ENCODE measurements around the gene ZAR1L. TPM values are rescaled to one million over a fixed set of nuclear protein-coding genes. Genes with fewer than 3 reads are reported as not detected.
"Not testable (repeated sequence)": the region's sequence is repeated elsewhere in the genome, so short reads cannot be mapped to it uniquely, and the experiment has no call there.

The ZAR1L gene, protein sequence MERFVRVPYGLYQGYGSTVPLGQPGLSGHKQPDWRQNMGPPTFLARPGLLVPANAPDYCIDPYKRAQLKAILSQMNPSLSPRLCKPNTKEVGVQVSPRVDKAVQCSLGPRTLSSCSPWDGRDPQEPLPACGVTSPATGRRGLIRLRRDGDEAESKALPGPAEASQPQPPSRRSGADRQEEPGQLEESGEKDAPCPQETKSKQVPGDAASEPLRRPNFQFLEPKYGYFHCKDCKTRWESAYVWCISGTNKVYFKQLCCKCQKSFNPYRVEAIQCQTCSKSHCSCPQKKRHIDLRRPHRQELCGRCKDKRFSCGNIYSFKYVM
- polyA plus RNA-seq = not detected in 3 replicates
- polyA plus RNA-seq (2011; ENCODE audit: low read depth) = not detected
- polyA plus RNA-seq (2011; cell fraction: cytosol; rRNA removed) = not detected in 2 replicates
- not detected in 2 replicates for polyA plus RNA-seq (2011; cell fraction: nucleus; rRNA removed)
- not detected in 2 replicates for polyA plus RNA-seq (2012; ENCODE audit: low replicate concordance)
- 0.19 TPM in 1 of 3 replicates, not detected in the others for polyA minus RNA-seq
- not detected for polyA minus RNA-seq (2011; cell fraction: cytosol; rRNA and poly(A)+ RNA removed)
- polyA minus RNA-seq (2011; cell fraction: nucleus; rRNA and poly(A)+ RNA removed) = not detected in 2 replicates

DNA sequence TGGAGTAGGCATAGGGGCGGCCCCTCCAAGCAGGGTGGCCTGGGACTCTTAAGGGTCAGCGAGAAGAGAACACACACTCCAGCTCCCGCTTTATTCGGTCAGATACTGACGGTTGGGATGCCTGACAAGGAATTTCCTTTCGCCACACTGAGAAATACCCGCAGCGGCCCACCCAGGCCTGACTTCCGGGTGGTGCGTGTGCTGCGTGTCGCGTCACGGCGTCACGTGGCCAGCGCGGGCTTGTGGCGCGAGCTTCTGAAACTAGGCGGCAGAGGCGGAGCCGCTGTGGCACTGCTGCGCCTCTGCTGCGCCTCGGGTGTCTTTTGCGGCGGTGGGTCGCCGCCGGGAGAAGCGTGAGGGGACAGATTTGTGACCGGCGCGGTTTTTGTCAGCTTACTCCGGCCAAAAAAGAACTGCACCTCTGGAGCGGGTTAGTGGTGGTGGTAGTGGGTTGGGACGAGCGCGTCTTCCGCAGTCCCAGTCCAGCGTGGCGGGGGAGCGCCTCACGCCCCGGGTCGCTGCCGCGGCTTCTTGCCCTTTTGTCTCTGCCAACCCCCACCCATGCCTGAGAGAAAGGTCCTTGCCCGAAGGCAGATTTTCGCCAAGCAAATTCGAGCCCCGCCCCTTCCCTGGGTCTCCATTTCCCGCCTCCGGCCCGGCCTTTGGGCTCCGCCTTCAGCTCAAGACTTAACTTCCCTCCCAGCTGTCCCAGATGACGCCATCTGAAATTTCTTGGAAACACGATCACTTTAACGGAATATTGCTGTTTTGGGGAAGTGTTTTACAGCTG is at the start of gene ZAR1L, which contains the start of gene BRCA2:
ZAR1L (minus strand) TSS at position 126 of the 790 bp plus-strand sequence. CDS start 3,438 bp downstream, outside the sequence.
BRCA2 (plus strand) TSS at position 271 of the 790 bp plus-strand sequence. CDS start 953 bp downstream, outside the sequence.
- TF ChIP-seq, protein P1, sequence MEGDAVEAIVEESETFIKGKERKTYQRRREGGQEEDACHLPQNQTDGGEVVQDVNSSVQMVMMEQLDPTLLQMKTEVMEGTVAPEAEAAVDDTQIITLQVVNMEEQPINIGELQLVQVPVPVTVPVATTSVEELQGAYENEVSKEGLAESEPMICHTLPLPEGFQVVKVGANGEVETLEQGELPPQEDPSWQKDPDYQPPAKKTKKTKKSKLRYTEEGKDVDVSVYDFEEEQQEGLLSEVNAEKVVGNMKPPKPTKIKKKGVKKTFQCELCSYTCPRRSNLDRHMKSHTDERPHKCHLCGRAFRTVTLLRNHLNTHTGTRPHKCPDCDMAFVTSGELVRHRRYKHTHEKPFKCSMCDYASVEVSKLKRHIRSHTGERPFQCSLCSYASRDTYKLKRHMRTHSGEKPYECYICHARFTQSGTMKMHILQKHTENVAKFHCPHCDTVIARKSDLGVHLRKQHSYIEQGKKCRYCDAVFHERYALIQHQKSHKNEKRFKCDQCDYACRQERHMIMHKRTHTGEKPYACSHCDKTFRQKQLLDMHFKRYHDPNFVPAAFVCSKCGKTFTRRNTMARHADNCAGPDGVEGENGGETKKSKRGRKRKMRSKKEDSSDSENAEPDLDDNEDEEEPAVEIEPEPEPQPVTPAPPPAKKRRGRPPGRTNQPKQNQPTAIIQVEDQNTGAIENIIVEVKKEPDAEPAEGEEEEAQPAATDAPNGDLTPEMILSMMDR (optimal IDR thresholded peaks at IDR 0.05 in 1 of 3, IDR thresholded peaks at IDR 0.05 in 1 of 3, conservative IDR thresholded peaks at IDR 0.05 in 1 of 3; ENCODE audit: extremely low read depth in 1 of 3, insufficient read depth in 2 of 3, low read length in 3 of 3) = no peak
- no peak for TF ChIP-seq EZH2 (IDR thresholded peaks at IDR 0.05; ENCODE audit: low read length)
- Histone ChIP-seq H3K4me3 (ENCODE audit: control insufficient read depth in 2 of 3, extremely low read depth in 1 of 3, insufficient read depth in 2 of 3, low read depth in 1 of 3, low read length in 3 of 3) (peak within 1 kb of the TSS; percentile 93 to 98 (median 93)), H3K4me1 (ENCODE audit: control insufficient read depth, extremely low read depth, insufficient read depth, low read length) (peaks cover 10% of the 10 kb centered on the region), H3K9me3 (ENCODE audit: control insufficient read depth, low read depth, low read length) (no peaks in the 10 kb centered on the region), H4K20me1 (ENCODE audit: control insufficient read depth, extremely low read depth, insufficient read depth, low read length) (no peaks in the 10 kb centered on the region), H3K9me1 (ENCODE audit: control insufficient read depth, extremely low read depth, insufficient read depth, low read length) (no peaks in the 10 kb centered on the region), H2AFZ (ENCODE audit: control insufficient read depth, low read length) (peak within 1 kb of the TSS; percentile 99), H3K79me2 (ENCODE audit: control insufficient read depth, insufficient read depth, low read length) (peaks cover 5% of the 10 kb centered on the region), H3K27ac (ENCODE audit: control insufficient read depth, insufficient read depth, low read length) (peak within 1 kb of the TSS; percentile 84), H3K36me3 (ENCODE audit: control insufficient read depth in 2 of 2, extremely low read depth in 1 of 2, insufficient read depth in 2 of 2, low read length in 2 of 2) (no peaks in the 10 kb centered on the region), H3K4me2 (ENCODE audit: control insufficient read depth, extremely low read depth, insufficient read depth, low read depth, low read length) (peak within 1 kb of the TSS; percentile 95), H3K27me3 (ENCODE audit: control insufficient read depth, extremely low read depth, insufficient read depth, low read length) (no peaks in the 10 kb centered on the region), H3K9ac (ENCODE audit: control insufficient read depth, extremely low read depth, insufficient read depth, low read length) (peak within 1 kb of the TSS; percentile 93)
- no peak for DNase-seq (ENCODE audit: low read depth, low spot score)
- dilution Hi-C loops (cut with MboI; ENCODE audit: extremely low pct_ligation_motif_present, low sequenced_read_pairs) = no loop called here
- FAIRE-seq = no peak

DNA sequence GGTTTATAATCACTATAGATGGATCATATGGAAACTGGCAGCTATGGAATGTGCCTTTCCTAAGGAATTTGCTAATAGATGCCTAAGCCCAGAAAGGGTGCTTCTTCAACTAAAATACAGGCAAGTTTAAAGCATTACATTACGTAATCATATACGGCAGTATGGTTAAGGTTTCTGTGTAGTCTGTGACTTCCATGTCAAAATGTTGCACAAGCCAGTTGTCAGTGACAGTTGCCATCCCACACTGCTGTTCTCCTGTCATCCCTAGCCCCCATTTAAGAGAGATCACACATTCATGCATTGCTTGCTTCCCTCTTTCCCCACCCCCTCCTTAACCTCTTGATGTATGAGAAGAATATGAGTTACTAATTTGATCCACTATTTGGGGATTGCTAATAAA is 47.4 kb upstream of the ZAR1L start:
- no peak for FAIRE-seq
- H3K9me3 ChIP-seq (ENCODE audit: control insufficient read depth, low read depth, low read length) = no peaks in the 10 kb centered on the region
- H3K79me2 ChIP-seq (ENCODE audit: control insufficient read depth, insufficient read depth, low read length) = no peaks in the 10 kb centered on the region
- dilution Hi-C loops (cut with MboI; ENCODE audit: extremely low pct_ligation_motif_present, low sequenced_read_pairs) = no loop called here
- no peaks in the 10 kb centered on the region for H3K27me3 ChIP-seq (ENCODE audit: control insufficient read depth, extremely low read depth, insufficient read depth, low read length)
- no peak for TF ChIP-seq EZH2 (IDR thresholded peaks at IDR 0.05; ENCODE audit: low read length)
- TF ChIP-seq, protein P1 (optimal IDR thresholded peaks at IDR 0.05 in 1 of 3, IDR thresholded peaks at IDR 0.05 in 1 of 3, conservative IDR thresholded peaks at IDR 0.05 in 1 of 3; ENCODE audit: extremely low read depth in 1 of 3, insufficient read depth in 2 of 3, low read length in 3 of 3) = no peak
- no peak overlapping the region for H3K9ac ChIP-seq (ENCODE audit: control insufficient read depth, extremely low read depth, insufficient read depth, low read length)
- H3K27ac ChIP-seq (ENCODE audit: control insufficient read depth, insufficient read depth, low read length) = no peak overlapping the region
- no peaks in the 10 kb centered on the region for H3K9me1 ChIP-seq (ENCODE audit: control insufficient read depth, extremely low read depth, insufficient read depth, low read length)
- no peak for DNase-seq (ENCODE audit: low read depth, low spot score)
- no peaks in the 10 kb centered on the region for H3K4me1 ChIP-seq (ENCODE audit: control insufficient read depth, extremely low read depth, insufficient read depth, low read length)
- no peak overlapping the region for H3K4me2 ChIP-seq (ENCODE audit: control insufficient read depth, extremely low read depth, insufficient read depth, low read depth, low read length)
- H4K20me1 ChIP-seq (ENCODE audit: control insufficient read depth, extremely low read depth, insufficient read depth, low read length) = no peaks in the 10 kb centered on the region
- no peaks in the 10 kb centered on the region for H3K36me3 ChIP-seq (ENCODE audit: control insufficient read depth in 2 of 2, extremely low read depth in 1 of 2, insufficient read depth in 2 of 2, low read length in 2 of 2)
- no peak overlapping the region for H2AFZ ChIP-seq (ENCODE audit: control insufficient read depth, low read length)
- no peak overlapping the region for H3K4me3 ChIP-seq (ENCODE audit: control insufficient read depth in 2 of 3, extremely low read depth in 1 of 3, insufficient read depth in 2 of 3, low read depth in 1 of 3, low read length in 3 of 3)

GRCh38 chr13:32355935-32356334 is 40.8 kb upstream of the ZAR1L start:
- H3K36me3 ChIP-seq (ENCODE audit: control insufficient read depth in 2 of 2, extremely low read depth in 1 of 2, insufficient read depth in 2 of 2, low read length in 2 of 2); H3K9ac ChIP-seq (ENCODE audit: control insufficient read depth, extremely low read depth, insufficient read depth, low read length); H3K9me1 ChIP-seq (ENCODE audit: control insufficient read depth, extremely low read depth, insufficient read depth, low read length); H4K20me1 ChIP-seq (ENCODE audit: control insufficient read depth, extremely low read depth, insufficient read depth, low read length); DNase-seq (ENCODE audit: low read depth, low spot score); H3K4me2 ChIP-seq (ENCODE audit: control insufficient read depth, extremely low read depth, insufficient read depth, low read depth, low read length); H3K4me1 ChIP-seq (ENCODE audit: control insufficient read depth, extremely low read depth, insufficient read depth, low read length); H3K79me2 ChIP-seq (ENCODE audit: control insufficient read depth, insufficient read depth, low read length); H2AFZ ChIP-seq (ENCODE audit: control insufficient read depth, low read length); FAIRE-seq; H3K4me3 ChIP-seq (ENCODE audit: control insufficient read depth in 2 of 3, extremely low read depth in 1 of 3, insufficient read depth in 2 of 3, low read depth in 1 of 3, low read length in 3 of 3); H3K27ac ChIP-seq (ENCODE audit: control insufficient read depth, insufficient read depth, low read length); dilution Hi-C loops (cut with MboI; ENCODE audit: extremely low pct_ligation_motif_present, low sequenced_read_pairs); H3K9me3 ChIP-seq (ENCODE audit: control insufficient read depth, low read depth, low read length); H3K27me3 ChIP-seq (ENCODE audit: control insufficient read depth, extremely low read depth, insufficient read depth, low read length): not testable (repeated sequence)
